ENCODE data around the gene LRRC8B.

- TF ChIP-seq POLR2A (IDR thresholded peaks at IDR 0.05; ENCODE audit: low read length) = no peak
- TF ChIP-seq REST (IDR thresholded peaks at IDR 0.05) = no peak
- TF ChIP-seq HEYL (CRISPR knock-in tag; IDR thresholded peaks at IDR 0.05) = no peak
- no peak for TF ChIP-seq ZSCAN20 (CRISPR knock-in tag; IDR thresholded peaks at IDR 0.05)
- no peak for TF ChIP-seq PBX3 (IDR thresholded peaks at IDR 0.05)
- TF ChIP-seq CTCF (IDR thresholded peaks at IDR 0.05) = no peak
- TF ChIP-seq RCOR1 (IDR thresholded peaks at IDR 0.05; ENCODE audit: low read depth, low read length) = no peak
- TF ChIP-seq NFE2L2 (conservative IDR thresholded peaks at IDR 0.05; ENCODE audit: low read length) = no peak
- TF ChIP-seq RAD21 (conservative IDR thresholded peaks at IDR 0.05 in 1 of 2, IDR thresholded peaks at IDR 0.05 in 1 of 2) = no peak
- no peak for TF ChIP-seq CBX8 (IDR thresholded peaks at IDR 0.05)
These were observed 65.9 kb downstream of the LRRC8B start for GRCh38 chr1:89590341-89591080.

All from A549 (cell line).